ENCODE data around the gene GLI1. TPM values are rescaled to one million over a fixed set of nuclear protein-coding genes. Genes with fewer than 3 reads are reported as not detected.

GLI1 gene
- 2.4 and 3.1 TPM in 2 replicates for total RNA-seq

GRCh38 chr12:57459750-57460467 is at the start of gene GLI1:
GLI1 (plus strand) TSS chr12:57459785; CDS start chr12:57463692, 3,907 bp downstream.

GRCh38 chr12:57430931-57431566 is 28.5 kb upstream of the GLI1 start, which contains the start of gene R3HDM2:
R3HDM2 (minus strand) TSS chr12:57431043; CDS start chr12:57310428, 120,615 bp downstream.

DNA sequence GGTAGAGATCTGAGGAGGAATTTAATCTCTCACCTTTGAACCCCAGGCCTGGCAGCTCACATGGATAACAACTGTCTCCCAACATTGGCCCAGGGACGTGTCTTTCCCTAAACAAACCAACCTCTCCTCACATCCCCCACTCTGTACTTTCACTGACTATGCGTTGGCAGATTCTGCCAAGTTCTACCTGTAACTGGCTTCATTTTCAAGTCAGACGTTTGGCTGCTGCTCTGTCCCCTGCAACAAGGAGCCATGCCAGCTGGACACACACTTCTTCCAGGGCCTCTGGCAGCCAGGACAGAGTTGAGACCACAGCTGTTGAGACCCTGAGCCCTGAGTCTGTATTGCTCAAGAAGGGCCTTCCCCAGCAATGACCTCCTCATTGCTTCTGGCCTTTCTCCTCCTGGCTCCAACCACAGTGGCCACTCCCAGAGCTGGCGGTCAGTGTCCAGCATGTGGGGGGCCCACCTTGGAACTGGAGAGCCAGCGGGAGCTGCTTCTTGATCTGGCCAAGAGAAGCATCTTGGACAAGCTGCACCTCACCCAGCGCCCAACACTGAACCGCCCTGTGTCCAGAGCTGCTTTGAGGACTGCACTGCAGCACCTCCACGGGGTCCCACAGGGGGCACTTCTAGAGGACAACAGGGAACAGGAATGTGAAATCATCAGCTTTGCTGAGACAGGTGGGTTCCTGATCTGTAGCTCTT is 24.9 kb upstream of the GLI1 start, which contains the start of gene INHBC:
INHBC (plus strand) TSS at position 268 of the 707 bp plus-strand sequence; CDS start at position 371, 103 bp downstream.

DNA sequence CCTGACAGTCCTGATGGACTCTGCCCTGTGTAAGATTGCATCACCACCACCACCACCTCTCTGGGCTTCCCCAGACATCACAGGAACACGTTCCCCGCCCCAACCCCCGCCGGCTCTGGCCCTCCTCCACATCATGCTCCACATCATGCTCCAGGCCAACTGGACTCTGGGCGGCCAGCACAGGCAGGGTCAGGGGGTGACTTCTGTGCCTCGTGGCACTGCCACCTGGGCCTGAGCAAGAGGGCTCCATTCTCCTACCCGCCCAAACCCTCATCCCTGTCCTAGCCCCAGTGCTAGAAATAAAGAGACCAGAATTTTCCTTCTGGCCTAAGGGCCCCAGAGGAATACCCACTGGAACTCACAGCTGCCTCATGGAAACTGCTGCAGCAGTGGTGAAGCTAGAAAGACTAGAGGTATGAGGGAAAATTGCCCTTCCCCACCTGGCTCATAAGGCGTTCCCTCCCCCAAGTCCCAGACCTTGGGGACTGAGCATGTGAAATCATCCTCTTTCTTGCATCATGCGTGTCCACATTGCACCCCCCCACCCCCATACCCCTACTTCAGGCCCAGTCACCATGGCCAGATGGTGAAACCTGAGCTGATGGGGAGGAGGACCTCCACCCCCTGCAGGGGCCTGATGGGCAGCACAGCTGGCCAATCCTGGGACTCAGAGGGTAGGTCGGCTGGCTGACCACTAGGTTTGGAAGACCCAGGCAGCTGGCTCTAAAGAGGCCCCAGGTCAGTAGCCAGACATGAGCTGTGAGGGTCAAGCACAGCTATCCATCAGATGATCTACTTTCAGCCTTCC is 4.8 kb upstream of the GLI1 start, which contains the start of gene INHBE:
INHBE (plus strand) TSS at position 742 of the 808 bp plus-strand sequence. CDS start 230 bp downstream, outside the sequence.

DNA sequence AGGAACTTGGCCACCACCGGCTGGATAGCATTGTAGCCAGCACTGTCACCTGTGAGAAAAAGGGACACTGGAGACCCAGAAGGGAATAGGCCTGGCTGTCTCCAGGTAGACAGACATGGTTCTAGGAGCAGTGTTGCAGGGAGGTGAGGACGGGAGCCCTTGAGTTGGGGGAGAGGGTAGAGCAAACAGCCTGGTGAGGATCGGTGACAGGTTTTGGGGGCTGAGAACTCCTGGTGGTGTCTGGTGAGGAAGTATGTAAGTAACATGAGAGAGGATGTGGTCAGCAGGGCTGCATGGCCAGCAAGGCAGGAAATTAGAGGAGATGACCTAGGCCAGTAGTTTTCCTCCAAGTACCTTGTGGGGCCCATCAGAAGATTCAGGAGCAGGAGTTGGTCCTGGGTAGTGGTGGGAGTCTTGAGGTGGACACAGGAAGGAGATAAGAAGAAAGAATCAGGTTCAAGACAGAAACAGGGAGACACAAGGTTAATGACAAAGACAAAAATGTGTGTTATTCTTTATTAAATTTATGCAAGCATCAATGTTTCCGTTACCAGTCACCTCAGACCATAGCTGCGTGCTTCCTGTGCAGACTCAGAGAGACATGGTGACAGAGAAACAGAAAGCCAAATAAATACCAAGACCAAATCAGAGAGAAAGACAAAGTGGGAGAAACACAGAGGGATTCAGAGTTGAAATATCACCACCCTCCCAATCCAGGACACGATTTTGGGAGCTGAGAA is 20.0 kb downstream of the GLI1 start, which contains the start of gene ARHGAP9:
ARHGAP9 (minus strand) TSS at position 491 of the 740 bp plus-strand sequence; CDS start at position 31, 460 bp downstream.

DNA sequence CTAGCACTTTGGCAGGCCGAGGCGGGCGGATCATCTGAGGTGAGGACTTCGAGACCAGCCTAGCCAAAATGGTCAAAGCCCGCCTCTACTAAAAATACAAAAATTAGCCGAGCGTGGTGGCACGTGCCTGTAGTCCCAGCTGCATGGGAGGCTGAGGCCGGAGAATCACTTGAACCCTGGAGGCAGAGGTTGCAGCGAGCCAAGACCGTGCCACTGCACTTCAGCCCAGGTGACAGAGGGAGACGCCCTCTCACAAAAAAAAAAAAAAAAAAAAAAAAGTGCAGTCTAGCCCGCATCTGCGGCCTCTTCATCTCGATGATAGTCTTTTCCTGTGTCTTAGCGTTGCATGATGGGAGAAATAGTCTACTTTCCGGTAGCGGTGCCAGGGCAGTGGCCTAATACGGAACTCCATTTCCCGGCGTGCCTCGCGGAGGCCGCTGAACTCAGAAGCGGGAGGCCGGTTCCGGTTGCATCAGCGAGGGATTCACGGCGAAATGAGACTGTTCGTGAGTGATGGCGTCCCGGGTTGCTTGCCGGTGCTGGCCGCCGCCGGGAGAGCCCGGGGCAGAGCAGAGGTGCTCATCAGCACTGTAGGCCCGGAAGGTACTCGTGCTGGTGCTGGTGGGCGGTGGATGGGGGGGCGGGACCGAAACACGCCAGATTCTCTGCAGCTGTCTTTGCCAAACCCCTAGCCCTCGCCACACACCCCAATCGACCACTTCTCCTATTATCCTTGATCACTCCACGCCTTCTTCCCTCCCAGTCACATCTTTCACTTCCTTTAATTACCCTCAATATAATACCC is 28.2 kb downstream of the GLI1 start, which contains the start of gene MARS1:
MARS1 (plus strand) TSS at position 472 of the 805 bp plus-strand sequence; CDS start at position 495, 23 bp downstream.

GRCh38 chr12:57520053-57520818 is 60.7 kb downstream of the GLI1 start, which contains the start of gene DDIT3:
DDIT3 (minus strand) TSS chr12:57520514; CDS start chr12:57517406, 3,108 bp downstream.

Other genes with a start within 250 kb of the GLI1 start
- 1.7 and 4.0 TPM in 2 replicates for gene NXPH4, start 243.0 kb upstream of the GLI1 start, total RNA-seq
- 368 and 374 TPM in 2 replicates for gene SHMT2, start 230.1 kb upstream of the GLI1 start, total RNA-seq
- 0.22 and 0.50 TPM in 2 replicates for gene STAC3, start 208.6 kb upstream of the GLI1 start, total RNA-seq
- gene R3HDM2, start 28.7 kb upstream of the GLI1 start, total RNA-seq: 12.4 and 13.6 TPM in 2 replicates
- gene INHBC, start 25.0 kb upstream of the GLI1 start, total RNA-seq: not detected in 2 replicates
- gene INHBE, start 4.5 kb upstream of the GLI1 start, total RNA-seq: 2.1 and 17.0 TPM in 2 replicates
- 0.11 and 0.12 TPM in 2 replicates for gene ARHGAP9, start 20.1 kb downstream of the GLI1 start, total RNA-seq
- 209 and 350 TPM in 2 replicates for gene MARS1, start 28.3 kb downstream of the GLI1 start, total RNA-seq
- 136 and 444 TPM in 2 replicates for gene DDIT3, start 60.7 kb downstream of the GLI1 start, total RNA-seq
- 4.9 and 8.1 TPM in 2 replicates for gene MBD6, start 63.0 kb downstream of the GLI1 start, total RNA-seq
- gene DCTN2, start 87.4 kb downstream of the GLI1 start, total RNA-seq: 80.7 and 106 TPM in 2 replicates
- gene KIF5A, start 90.3 kb downstream of the GLI1 start, total RNA-seq: 0.44 and 0.50 TPM in 2 replicates
- 13.6 and 16.5 TPM in 2 replicates for gene PIP4K2C, start 131.4 kb downstream of the GLI1 start, total RNA-seq
- 15.6 and 23.1 TPM in 2 replicates for gene DTX3, start 145.0 kb downstream of the GLI1 start, total RNA-seq
- gene ARHGEF25, start 151.7 kb downstream of the GLI1 start, total RNA-seq: 17.9 and 27.1 TPM in 2 replicates
- 3.4 and 4.0 TPM in 2 replicates for gene B4GALNT1, start 173.4 kb downstream of the GLI1 start, total RNA-seq
- gene OS9, start 234.3 kb downstream of the GLI1 start, total RNA-seq: 276 and 299 TPM in 2 replicates